Neural progenitor cell (in vitro differentiated cells): ENCODE results near the gene PRDM1. TPM values are rescaled to one million over a fixed set of nuclear protein-coding genes. Genes with fewer than 3 reads are reported as not detected.

Experiments used
- DNase-seq: peaks from one replicate; pipeline ENCODE4 v3.0.0-alpha.2; 2016; ENCODE audit warnings: low spot score
- H2AFZ ChIP-seq: fragments of 200-600 bp; sonication (generic); replicated peaks from 2 replicates; pipeline ENCODE4 v1.6.1; 2016; ENCODE audit warnings: antibody characterized with exemption
- H3F3A ChIP-seq: fragments of 200-600 bp; sonication (generic); 2 replicates; pipeline ENCODE4 v1.6.1; 2016; ENCODE audit warnings: antibody characterized with exemption, low read depth
- H3K27ac ChIP-seq: fragments of 200-600 bp; sonication (generic); 2 replicates; pipeline ENCODE4 v1.5.1; 2016; ENCODE audit warnings: mild to moderate bottlenecking
- H3K27me3 ChIP-seq: fragments of 200-600 bp; sonication (generic); 2 replicates; pipeline ENCODE4 v1.6.1; 2016; ENCODE audit warnings: mild to moderate bottlenecking, moderate library complexity
- H3K36me3 ChIP-seq: fragments of 200-600 bp; sonication (generic); 2 replicates; pipeline ENCODE4 v1.5.1; 2016
- H3K4me1 ChIP-seq: fragments of 200-600 bp; sonication (generic); 2 replicates; pipeline ENCODE4 v1.6.1; 2016; ENCODE audit warnings: mixed run types
- H3K4me2 ChIP-seq: fragments of 200-600 bp; sonication (generic); 2 replicates; pipeline ENCODE4 v1.6.1; 2016
- H3K4me3 ChIP-seq: fragments of 200-600 bp; sonication (generic); 2 replicates; pipeline ENCODE4 v1.5.1; 2016
- H3K79me2 ChIP-seq: fragments of 200-600 bp; sonication (generic); 2 replicates; pipeline ENCODE4 v1.6.1; 2016; ENCODE audit warnings: low read depth
- H3K9ac ChIP-seq: fragments of 200-600 bp; sonication (generic); 2 replicates; pipeline ENCODE4 v1.6.1; 2016
- H3K9me3 ChIP-seq: fragments of 200-600 bp; sonication (generic); 2 replicates; pipeline ENCODE4 v1.5.1; 2016; ENCODE audit warnings: low read depth
- H4K20me1 ChIP-seq: fragments of 200-600 bp; sonication (generic); 2 replicates; pipeline ENCODE4 v1.6.1; 2016; ENCODE audit warnings: low read depth
- H3K27ac Mint-ChIP-seq: 3 replicates; pipeline ENCODE4 v1.8.0; 2021; ENCODE audit warnings: mixed read lengths
- H3K27me3 Mint-ChIP-seq: 2 replicates; pipeline ENCODE4 v1.8.0; 2022; ENCODE audit warnings: low read depth, mild to moderate bottlenecking, inconsistent platforms, moderate library complexity, mixed read lengths; ENCODE audit not compliant: insufficient read depth
- H3K36me3 Mint-ChIP-seq: 3 replicates; pipeline ENCODE4 v1.8.0; 2021; ENCODE audit warnings: mixed read lengths
- H3K4me1 Mint-ChIP-seq: 3 replicates; pipeline ENCODE4 v1.8.0; 2021; ENCODE audit warnings: mixed read lengths
- H3K4me3 Mint-ChIP-seq: 3 replicates; pipeline ENCODE4 v1.8.0; 2021; ENCODE audit warnings: mild to moderate bottlenecking, moderate library complexity, mixed read lengths
- H3K9me3 Mint-ChIP-seq: 3 replicates; pipeline ENCODE4 v1.8.0; 2020; ENCODE audit warnings: mixed read lengths
- EZH2 ChIP-seq: fragments of 200-600 bp; sonication (generic); IDR thresholded peaks from 2 replicates; pipeline ENCODE4 v1.6.1; 2017; ENCODE audit warnings: antibody characterized with exemption, mild to moderate bottlenecking, moderate library complexity
- EZH2phosphoT487 ChIP-seq: fragments of 200-600 bp; sonication (generic); IDR thresholded peaks from 2 replicates; pipeline ENCODE4 v1.6.1; 2017; ENCODE audit warnings: antibody characterized with exemption
- total RNA-seq: library from RNA; depleted of rRNA; stranded (reverse); fragments of >200 nt; gene quantifications from 2 replicates; pipeline ENCODE4 v1.2.3, GENCODE V29; 2015; ENCODE audit warnings: low replicate concordance
- TF ChIP-seq, protein P1 (sequence below): fragments of 200-600 bp; sonication (generic); IDR thresholded peaks from 2 replicates; pipeline ENCODE4 v1.5.1; 2017; ENCODE audit warnings: antibody characterized with exemption, mild to moderate bottlenecking

The PRDM1 gene
- total RNA-seq, 1 donor from 2014 or later, result 0.37 TPM

DNA sequence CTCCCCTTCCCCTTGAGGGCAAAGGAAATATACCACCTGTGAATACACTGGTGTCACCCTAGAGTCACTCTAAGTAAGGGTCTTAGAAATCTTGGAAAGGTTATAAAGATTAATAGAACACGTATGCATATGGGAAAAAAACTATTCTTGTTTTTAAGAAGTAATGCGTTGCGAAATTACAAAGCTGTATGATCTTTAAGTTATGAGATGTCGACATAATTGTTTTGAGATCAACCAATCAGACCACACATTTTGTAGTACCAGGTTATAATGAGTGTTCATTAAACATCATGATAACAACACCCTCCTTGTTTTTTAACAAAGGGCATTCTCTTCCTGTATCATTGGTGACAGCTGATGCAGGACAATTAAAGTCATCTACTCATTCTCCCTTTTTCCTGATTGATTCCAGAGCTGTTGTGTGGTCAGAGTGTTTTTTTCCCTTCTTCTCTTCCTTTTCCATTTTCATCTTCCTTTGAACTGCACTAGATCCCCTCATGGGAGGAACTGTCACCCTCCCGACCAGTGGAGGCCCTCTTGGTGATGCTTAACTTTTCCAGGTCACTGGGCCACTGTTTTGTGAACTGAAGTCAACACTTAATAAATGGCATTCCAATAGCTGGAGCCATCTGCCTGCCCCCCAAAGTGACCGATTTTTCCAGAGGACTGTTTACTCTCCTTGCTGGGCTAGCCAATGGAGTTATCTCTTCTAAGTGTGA, 37.0 kb downstream of the PRDM1 start:
- H3K79me2 ChIP-seq, result no peaks in the 10 kb centered on the region
- no peaks in the 10 kb centered on the region for H3K36me3 Mint-ChIP-seq
- H3K4me3 Mint-ChIP-seq, result no peak overlapping the region
- no peak overlapping the region for H3K4me3 ChIP-seq
- no peak overlapping the region for H3K4me2 ChIP-seq
- H3K27me3 ChIP-seq, result no peaks in the 10 kb centered on the region
- H3F3A ChIP-seq, result no peaks in the 10 kb centered on the region
- no peaks in the 10 kb centered on the region for H3K27me3 Mint-ChIP-seq
- H3K9me3 ChIP-seq, result no peaks in the 10 kb centered on the region
- DNase-seq, result no peak
- no peaks in the 10 kb centered on the region for H4K20me1 ChIP-seq
- H3K9ac ChIP-seq, result no peak overlapping the region
- H3K9me3 Mint-ChIP-seq, result no peaks in the 10 kb centered on the region
- no peak overlapping the region for H3K27ac ChIP-seq
- no peak overlapping the region for H2AFZ ChIP-seq
- peaks cover 3% of the 10 kb centered on the region for H3K4me1 Mint-ChIP-seq
- TF ChIP-seq EZH2phosphoT487 (no peak), EZH2 (no peak)
- TF ChIP-seq, protein P1, sequence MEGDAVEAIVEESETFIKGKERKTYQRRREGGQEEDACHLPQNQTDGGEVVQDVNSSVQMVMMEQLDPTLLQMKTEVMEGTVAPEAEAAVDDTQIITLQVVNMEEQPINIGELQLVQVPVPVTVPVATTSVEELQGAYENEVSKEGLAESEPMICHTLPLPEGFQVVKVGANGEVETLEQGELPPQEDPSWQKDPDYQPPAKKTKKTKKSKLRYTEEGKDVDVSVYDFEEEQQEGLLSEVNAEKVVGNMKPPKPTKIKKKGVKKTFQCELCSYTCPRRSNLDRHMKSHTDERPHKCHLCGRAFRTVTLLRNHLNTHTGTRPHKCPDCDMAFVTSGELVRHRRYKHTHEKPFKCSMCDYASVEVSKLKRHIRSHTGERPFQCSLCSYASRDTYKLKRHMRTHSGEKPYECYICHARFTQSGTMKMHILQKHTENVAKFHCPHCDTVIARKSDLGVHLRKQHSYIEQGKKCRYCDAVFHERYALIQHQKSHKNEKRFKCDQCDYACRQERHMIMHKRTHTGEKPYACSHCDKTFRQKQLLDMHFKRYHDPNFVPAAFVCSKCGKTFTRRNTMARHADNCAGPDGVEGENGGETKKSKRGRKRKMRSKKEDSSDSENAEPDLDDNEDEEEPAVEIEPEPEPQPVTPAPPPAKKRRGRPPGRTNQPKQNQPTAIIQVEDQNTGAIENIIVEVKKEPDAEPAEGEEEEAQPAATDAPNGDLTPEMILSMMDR, result no peak
- no peaks in the 10 kb centered on the region for H3K4me1 ChIP-seq
- no peak overlapping the region for H3K27ac Mint-ChIP-seq
- H3K36me3 ChIP-seq, result no peaks in the 10 kb centered on the region

GRCh38 chr6:106124015-106124414, 37.9 kb downstream of the PRDM1 start:
- no peaks in the 10 kb centered on the region for H3K27me3 Mint-ChIP-seq

GRCh38 chr6:106124437-106125430, 38.6 kb downstream of the PRDM1 start:
- Histone ChIP-seq H3K36me3 (no peaks in the 10 kb centered on the region), H3K9me3 (no peaks in the 10 kb centered on the region), H3K4me2 (no peak overlapping the region), H3K9ac (no peak overlapping the region), H3K27me3 (no peaks in the 10 kb centered on the region), H4K20me1 (no peaks in the 10 kb centered on the region), H3F3A (no peaks in the 10 kb centered on the region), H3K27ac (no peak overlapping the region), H2AFZ (no peak overlapping the region), H3K4me3 (no peak overlapping the region), H3K79me2 (no peaks in the 10 kb centered on the region), H3K4me1 (no peaks in the 10 kb centered on the region)
- no peak for TF ChIP-seq EZH2phosphoT487
- no peak for TF ChIP-seq EZH2
- TF ChIP-seq, protein P1, result no peak
- no peak overlapping the region for H3K4me3 Mint-ChIP-seq
- H3K4me1 Mint-ChIP-seq, result peaks cover 3% of the 10 kb centered on the region
- H3K27ac Mint-ChIP-seq, result no peak overlapping the region
- DNase-seq, result no peak
- H3K9me3 Mint-ChIP-seq, result no peaks in the 10 kb centered on the region
- H3K27me3 Mint-ChIP-seq, result no peaks in the 10 kb centered on the region
- no peaks in the 10 kb centered on the region for H3K36me3 Mint-ChIP-seq

More at GRCh38 chr6:106124015-106124414, 37.9 kb downstream of the PRDM1 start:
- Histone ChIP-seq H3K9ac (no peak overlapping the region), H4K20me1 (no peaks in the 10 kb centered on the region), H3K79me2 (no peaks in the 10 kb centered on the region), H3K4me1 (no peaks in the 10 kb centered on the region), H3K36me3 (no peaks in the 10 kb centered on the region), H3K4me3 (no peak overlapping the region), H3K9me3 (no peaks in the 10 kb centered on the region), H3K27me3 (no peaks in the 10 kb centered on the region), H3K27ac (no peak overlapping the region), H2AFZ (no peak overlapping the region), H3F3A (no peaks in the 10 kb centered on the region), H3K4me2 (no peak overlapping the region)
- Mint-ChIP-seq H3K36me3 (no peaks in the 10 kb centered on the region), H3K27ac (no peak overlapping the region), H3K4me1 (peaks cover 3% of the 10 kb centered on the region), H3K4me3 (no peak overlapping the region), H3K9me3 (no peaks in the 10 kb centered on the region)
- TF ChIP-seq, protein P1, result no peak
- TF ChIP-seq EZH2phosphoT487 (no peak), EZH2 (no peak)
- DNase-seq, result no peak
